ENCODE data around the gene C2CD2.

DNA sequence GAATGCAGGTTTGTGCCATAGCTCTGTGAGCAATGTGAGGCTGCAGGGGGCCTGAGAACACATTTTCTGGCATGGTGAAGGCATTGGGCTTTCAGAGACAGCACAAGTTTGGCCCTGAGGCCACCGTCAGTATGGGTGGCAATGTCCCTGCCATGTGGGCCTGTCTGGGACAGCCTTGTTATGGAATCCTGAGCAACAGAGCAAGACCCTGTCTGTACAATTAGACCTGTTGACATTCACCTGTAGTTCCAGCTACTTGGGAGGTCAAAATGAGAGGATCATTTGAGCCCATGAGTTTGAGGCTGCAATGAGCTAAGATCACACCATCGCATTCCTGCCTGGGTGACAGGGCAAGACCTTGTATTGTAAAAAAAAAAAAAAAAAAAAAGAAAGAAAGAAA is 110.2 kb downstream of the C2CD2 start:
- TF ChIP-seq, protein P1, sequence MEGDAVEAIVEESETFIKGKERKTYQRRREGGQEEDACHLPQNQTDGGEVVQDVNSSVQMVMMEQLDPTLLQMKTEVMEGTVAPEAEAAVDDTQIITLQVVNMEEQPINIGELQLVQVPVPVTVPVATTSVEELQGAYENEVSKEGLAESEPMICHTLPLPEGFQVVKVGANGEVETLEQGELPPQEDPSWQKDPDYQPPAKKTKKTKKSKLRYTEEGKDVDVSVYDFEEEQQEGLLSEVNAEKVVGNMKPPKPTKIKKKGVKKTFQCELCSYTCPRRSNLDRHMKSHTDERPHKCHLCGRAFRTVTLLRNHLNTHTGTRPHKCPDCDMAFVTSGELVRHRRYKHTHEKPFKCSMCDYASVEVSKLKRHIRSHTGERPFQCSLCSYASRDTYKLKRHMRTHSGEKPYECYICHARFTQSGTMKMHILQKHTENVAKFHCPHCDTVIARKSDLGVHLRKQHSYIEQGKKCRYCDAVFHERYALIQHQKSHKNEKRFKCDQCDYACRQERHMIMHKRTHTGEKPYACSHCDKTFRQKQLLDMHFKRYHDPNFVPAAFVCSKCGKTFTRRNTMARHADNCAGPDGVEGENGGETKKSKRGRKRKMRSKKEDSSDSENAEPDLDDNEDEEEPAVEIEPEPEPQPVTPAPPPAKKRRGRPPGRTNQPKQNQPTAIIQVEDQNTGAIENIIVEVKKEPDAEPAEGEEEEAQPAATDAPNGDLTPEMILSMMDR (IDR thresholded peaks at IDR 0.05), result no peak
- TF ChIP-seq POLR2A (IDR thresholded peaks at IDR 0.05), result no peak

Measured in right lobe of liver (tissue), 4 donors.